SK-N-SH treated with all-trans-retinoic acid at 6 μM for 48 hours (cell line): ENCODE measurements around the gene RFX7.

Experiments used
- ATAC-seq: fragments of 200-7000 bp; cut with Tn5 transposase; 3 replicates; pipeline ENCODE4 v1.9.1; 2020; ENCODE audit warnings: mild to moderate bottlenecking, moderate library complexity
- ARNTL ChIP-seq: fragments of 450-650 bp; formaldehyde crosslinking; IDR thresholded peaks from 2 replicates; pipeline ENCODE4 v1.5.0; 2020; ENCODE audit warnings: low read depth, mild to moderate bottlenecking, moderate library complexity, borderline replicate concordance
- BACH2 ChIP-seq: fragments of 250-450 bp; sonication (Bioruptor Pico); IDR thresholded peaks from 2 replicates; pipeline ENCODE4 v1.9.0; 2021; ENCODE audit warnings: mild to moderate bottlenecking, borderline replicate concordance
- CREB5 ChIP-seq: fragments of 250-450 bp; sonication (Bioruptor Pico); IDR thresholded peaks from 2 replicates; pipeline ENCODE4 v1.5.1; 2020; ENCODE audit warnings: low read depth, mild to moderate bottlenecking, moderate library complexity
- CSRNP3 ChIP-seq: fragments of 250-450 bp; sonication (Bioruptor Pico); IDR thresholded peaks from 2 replicates; pipeline ENCODE4 v1.5.1; 2021; ENCODE audit warnings: mild to moderate bottlenecking, moderate library complexity
- ISL1 ChIP-seq: fragments of 250-450 bp; sonication (Bioruptor Pico); IDR thresholded peaks from 2 replicates; pipeline ENCODE4 v2.1.2; 2022; ENCODE audit warnings: mild to moderate bottlenecking, moderate library complexity
- PATZ1 ChIP-seq: fragments of 250-450 bp; sonication (Bioruptor Pico); IDR thresholded peaks from 2 replicates; pipeline ENCODE4 v1.8.0; 2020; ENCODE audit warnings: mild to moderate bottlenecking, moderate library complexity, borderline replicate concordance
- POU6F1 ChIP-seq: fragments of 250-450 bp; sonication (Bioruptor Pico); IDR thresholded peaks from 2 replicates; pipeline ENCODE4 v1.8.0; 2021; ENCODE audit warnings: low read depth, mild to moderate bottlenecking, moderate library complexity, borderline replicate concordance
- PPARA ChIP-seq: fragments of 250-450 bp; sonication (Bioruptor Pico); IDR thresholded peaks from 2 replicates; pipeline ENCODE4 v1.5.0; 2020; ENCODE audit warnings: mild to moderate bottlenecking, borderline replicate concordance
- RARB ChIP-seq: fragments of 250-450 bp; sonication (Bioruptor Pico); IDR thresholded peaks from 2 replicates; pipeline ENCODE4 v1.8.0; 2021; ENCODE audit warnings: mild to moderate bottlenecking, moderate library complexity
- SNAI2 ChIP-seq: fragments of 250-450 bp; sonication (Bioruptor Pico); IDR thresholded peaks from 2 replicates; pipeline ENCODE4 v1.5.0; 2020; ENCODE audit warnings: mild to moderate bottlenecking, moderate library complexity
- TCF4 ChIP-seq: fragments of 250-450 bp; sonication (Bioruptor Pico); IDR thresholded peaks from 2 replicates; pipeline ENCODE4 v1.8.0; 2021; ENCODE audit warnings: mild to moderate bottlenecking, moderate library complexity, borderline replicate concordance
- TOX ChIP-seq: fragments of 250-450 bp; sonication (Bioruptor Pico); IDR thresholded peaks from 2 replicates; pipeline ENCODE4 v1.8.0; 2021; ENCODE audit warnings: mild to moderate bottlenecking, moderate library complexity, borderline replicate concordance
- TSHZ2 ChIP-seq: fragments of 250-450 bp; sonication (Bioruptor Pico); IDR thresholded peaks from 2 replicates; pipeline ENCODE4 v1.5.0; 2020; ENCODE audit warnings: mild to moderate bottlenecking, moderate library complexity
- ZFP3 ChIP-seq: fragments of 250-450 bp; sonication (Bioruptor Pico); IDR thresholded peaks from 2 replicates; pipeline ENCODE4 v1.5.0; 2020; ENCODE audit warnings: mild to moderate bottlenecking, moderate library complexity
- ZFP30 ChIP-seq: fragments of 450-650 bp; formaldehyde crosslinking; IDR thresholded peaks from 2 replicates; pipeline ENCODE4 v1.5.0; 2022; ENCODE audit warnings: mild to moderate bottlenecking, moderate library complexity
- ZNF565 ChIP-seq: fragments of 450-650 bp; formaldehyde crosslinking; conservative IDR thresholded peaks from 2 replicates; pipeline ENCODE4 v1.5.0; 2020; ENCODE audit warnings: low read depth, mild to moderate bottlenecking, moderate library complexity
- ZNF70 ChIP-seq: fragments of 450-650 bp; formaldehyde crosslinking; IDR thresholded peaks from 2 replicates; pipeline ENCODE4 v1.5.0; 2020; ENCODE audit warnings: mild to moderate bottlenecking, moderate library complexity
- ZNF8 ChIP-seq: fragments of 450-650 bp; formaldehyde crosslinking; IDR thresholded peaks from 2 replicates; pipeline ENCODE4 v1.5.0; 2020; ENCODE audit warnings: mild to moderate bottlenecking, moderate library complexity

RFX7 gene

GRCh38 chr15:56082263-56082761 lies 161.4 kb downstream of the RFX7 start:
- TF ChIP-seq ZNF565 (CRISPR knock-in tag) (no peak), ZFP3 (CRISPR knock-in tag) (no peak), TCF4 (no peak), PATZ1 (CRISPR knock-in tag) (no peak)

GRCh38 chr15:56077081-56077480 lies 166.6 kb downstream of the RFX7 start:
- TF ChIP-seq ZNF565 (CRISPR knock-in tag) = no peak
- TF ChIP-seq TSHZ2 (CRISPR knock-in tag) = no peak
- no peak for TF ChIP-seq ZNF8 (CRISPR knock-in tag)
- TF ChIP-seq TCF4 = no peak
- no peak for TF ChIP-seq ZNF70
- TF ChIP-seq PPARA (CRISPR knock-in tag) = no peak
- no peak for TF ChIP-seq RARB (CRISPR knock-in tag)
- no peak for TF ChIP-seq ARNTL
- TF ChIP-seq ZFP30 = no peak
- no peak for TF ChIP-seq CSRNP3
- TF ChIP-seq ZFP3 (CRISPR knock-in tag) = no peak
- no peak for TF ChIP-seq CREB5 (CRISPR knock-in tag)
- TF ChIP-seq SNAI2 (CRISPR knock-in tag) = no peak
- TF ChIP-seq ISL1 (CRISPR knock-in tag) = no peak
- TF ChIP-seq POU6F1 = no peak
- no peak for TF ChIP-seq TOX (CRISPR knock-in tag)
- no peak for TF ChIP-seq PATZ1 (CRISPR knock-in tag)
- TF ChIP-seq BACH2 (CRISPR knock-in tag) = no peak
- no peak for ATAC-seq

More at GRCh38 chr15:56082263-56082761, 161.4 kb downstream of the RFX7 start:
- no peak for ATAC-seq

GRCh38 chr15:56076640-56077039 lies 167.0 kb downstream of the RFX7 start:
- no peak for TF ChIP-seq POU6F1
- TF ChIP-seq ISL1 (CRISPR knock-in tag) = no peak
- TF ChIP-seq RARB (CRISPR knock-in tag) = no peak
- ATAC-seq = no peak
